Measurements from ENCODE around the gene KLK15.
"Not testable (repeated sequence)": the region's sequence is repeated elsewhere in the genome, so short reads cannot be mapped to it uniquely, and the experiment has no call there.

KLK15 gene

GRCh38 chr19:50794876-50795663, 38.3 kb downstream of the KLK15 start:
- DNase-seq, result peak; percentile 42

DNA sequence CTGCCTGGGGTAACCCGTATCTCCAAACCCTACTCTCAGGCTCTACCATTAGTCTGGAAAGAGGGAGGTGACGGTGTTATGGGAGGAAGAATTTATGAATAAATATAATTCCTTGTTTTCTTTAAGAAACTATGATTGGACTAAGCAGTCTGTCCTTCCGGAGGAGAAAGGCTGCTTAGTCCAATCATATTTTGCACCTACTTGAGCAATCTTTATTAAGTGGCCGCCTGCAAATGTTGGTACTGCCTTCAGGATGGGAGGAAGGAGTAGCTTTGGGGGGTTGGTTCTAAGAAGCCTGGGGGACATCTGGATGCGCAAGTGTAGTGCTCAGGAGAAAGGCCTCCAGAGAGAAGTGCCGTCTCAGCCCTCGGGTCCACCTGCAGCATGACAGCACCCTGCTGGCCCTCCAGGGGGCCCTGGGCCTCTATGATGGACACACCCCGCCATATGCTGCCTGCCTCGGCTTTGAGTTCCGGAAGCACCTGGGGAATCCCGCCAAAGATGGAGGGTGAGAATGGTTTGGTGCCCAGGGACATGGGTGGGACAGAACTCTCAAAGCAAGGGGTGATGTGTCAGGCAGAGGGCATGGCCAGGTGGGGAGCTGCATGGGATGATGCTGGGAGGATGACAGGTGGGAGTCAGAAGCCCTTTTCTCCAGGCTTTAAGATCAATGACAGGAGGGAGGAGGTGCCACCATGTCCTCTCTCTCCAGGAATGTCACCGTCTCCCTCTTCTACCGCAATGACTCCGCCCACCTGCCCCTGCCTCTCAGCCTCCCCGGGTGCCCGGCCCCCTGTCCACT, 39.1 kb downstream of the KLK15 start:
- peak; percentile 39 for DNase-seq

DNA sequence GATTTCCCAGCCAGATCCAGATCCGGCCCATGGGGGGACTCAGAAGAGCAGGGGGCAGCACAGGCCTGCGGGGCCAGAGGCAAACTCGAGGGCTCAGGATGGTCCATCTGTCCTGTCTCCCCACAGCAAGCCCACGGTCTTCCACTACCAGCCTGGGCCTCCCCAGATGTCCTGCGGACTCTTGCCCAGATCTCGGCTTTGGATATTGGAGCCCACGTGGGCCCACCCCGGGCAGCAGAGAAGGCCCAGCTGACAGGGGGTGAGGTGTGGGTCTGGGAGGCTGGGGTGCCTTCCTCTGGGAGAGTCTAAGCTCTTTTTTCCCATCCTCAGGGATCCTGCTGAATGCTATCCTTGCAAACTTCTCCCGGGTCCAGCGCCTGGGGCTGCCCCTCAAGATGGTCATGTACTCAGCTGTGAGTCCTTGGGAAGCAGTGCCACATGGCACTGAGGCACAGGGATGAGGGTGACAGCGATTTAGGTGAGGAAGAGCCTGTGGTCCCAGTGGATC, 39.8 kb downstream of the KLK15 start:
- no peak for DNase-seq

- DNase-seq, result no peak
These were observed 40.8 kb downstream of the KLK15 start for GRCh38 chr19:50792272-50793250.

DNA sequence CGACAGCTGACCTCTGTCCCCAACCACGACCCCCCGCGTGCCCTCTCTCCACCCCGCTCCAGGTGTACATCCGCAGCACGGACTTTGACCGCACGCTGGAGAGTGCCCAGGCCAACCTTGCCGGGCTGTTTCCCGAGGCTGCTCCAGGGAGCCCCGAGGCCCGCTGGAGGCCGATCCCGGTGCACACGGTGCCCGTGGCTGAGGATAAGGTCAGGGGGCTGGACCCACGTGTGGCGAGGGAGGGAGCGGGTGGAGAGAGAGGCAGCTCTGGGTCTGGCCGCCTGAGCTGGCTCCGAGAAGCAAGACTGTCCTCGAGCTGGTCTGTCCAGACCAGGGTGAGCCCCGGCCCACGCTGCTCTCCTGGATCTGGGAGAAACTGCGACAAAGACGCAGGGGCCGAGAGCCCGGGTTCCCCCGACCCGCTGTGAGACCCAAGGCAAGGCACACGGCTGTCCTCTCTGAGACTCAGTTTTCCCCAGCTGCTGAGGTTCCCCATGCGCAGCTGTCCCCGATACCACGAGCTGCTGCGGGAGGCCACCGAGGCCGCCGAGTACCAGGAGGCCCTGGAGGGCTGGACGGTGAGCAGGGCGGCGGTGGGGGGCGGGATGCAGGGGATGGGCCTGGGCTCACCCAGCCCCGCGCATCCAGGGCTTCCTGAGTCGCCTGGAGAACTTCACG, 41.6 kb downstream of the KLK15 start:
- no peak for DNase-seq

GRCh38 chr19:50790922-50791467, 42.4 kb downstream of the KLK15 start:
- no peak for DNase-seq

GRCh38 chr19:50790396-50790795, 43.0 kb downstream of the KLK15 start, which contains the start of gene ACP4:
TSS of gene ACP4 (plus strand) at chr19:50790415. CDS start at chr19:50790415, 0 bp downstream.
- DNase-seq, result no peak

- DNase-seq, result no peak
These were observed 48.0 kb downstream of the KLK15 start for GRCh38 chr19:50785329-50785728.

- no peak for DNase-seq
These were observed 48.7 kb downstream of the KLK15 start for GRCh38 chr19:50784710-50785109.

- DNase-seq, result not testable (repeated sequence)
These were observed 49.6 kb downstream of the KLK15 start for GRCh38 chr19:50783848-50784152.

GRCh38 chr19:50780753-50781435, 52.5 kb downstream of the KLK15 start:
- no peak for DNase-seq

- DNase-seq, result no peak
These were observed 53.6 kb downstream of the KLK15 start for GRCh38 chr19:50779504-50780457.

DNA sequence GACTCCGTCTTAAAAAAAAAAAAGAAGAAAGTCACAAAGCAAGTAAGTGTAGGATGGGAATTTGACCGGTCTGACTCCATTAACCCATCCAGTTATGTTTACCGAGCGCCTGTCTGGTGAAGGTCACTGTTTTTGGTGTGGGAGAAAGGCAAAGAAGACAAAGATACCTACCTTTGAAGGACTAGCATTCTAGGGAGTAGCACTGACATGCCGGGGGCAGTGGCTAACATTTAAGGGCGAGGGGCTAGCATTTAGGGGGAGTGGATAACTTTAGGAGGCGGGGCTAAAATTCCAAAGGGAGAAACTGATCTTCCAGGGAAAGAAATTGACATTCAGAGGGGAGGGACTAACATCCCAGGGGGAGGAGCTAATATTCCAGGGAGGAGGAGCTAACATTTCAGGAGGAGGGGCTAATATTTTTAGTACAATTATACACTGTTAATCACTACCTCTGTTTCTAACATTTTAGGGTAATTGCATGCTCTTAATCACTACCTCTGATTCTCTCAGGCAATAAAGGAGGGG, 54.4 kb downstream of the KLK15 start:
- no peak for DNase-seq

- no peak for DNase-seq
These were observed 55.5 kb downstream of the KLK15 start for GRCh38 chr19:50777830-50778303.

GRCh38 chr19:50777261-50777660, 56.1 kb downstream of the KLK15 start:
- no peak for DNase-seq

GRCh38 chr19:50776131-50776530, 57.2 kb downstream of the KLK15 start:
- no peak for DNase-seq
